CD4-positive, alpha-beta T cell treated with Interleukin-12 subunit alpha and Interleukin-12 subunit beta, for 1 hour (primary cell): ENCODE results near the gene SULT1C2.

Source experiments
- DNase-seq: peaks from one replicate; pipeline ENCODE4 v3.0.0-alpha.2; 2020

Gene SULT1C2

GRCh38 chr2:108297436-108298141, 8.9 kb downstream of the SULT1C2 start:
- no peak for DNase-seq

- DNase-seq, result no peak
Measured at GRCh38 chr2:108301558-108301957, 12.9 kb downstream of the SULT1C2 start.

- DNase-seq, result no peak
Measured at GRCh38 chr2:108304975-108305374, 16.3 kb downstream of the SULT1C2 start.

GRCh38 chr2:108305901-108306300, 17.2 kb downstream of the SULT1C2 start:
- no peak for DNase-seq

GRCh38 chr2:108309903-108310302, 21.2 kb downstream of the SULT1C2 start:
- no peak for DNase-seq

- no peak for DNase-seq
Measured at GRCh38 chr2:108314586-108315296, 26.0 kb downstream of the SULT1C2 start.

- DNase-seq, result no peak
Measured at GRCh38 chr2:108315444-108315934, 26.8 kb downstream of the SULT1C2 start.

GRCh38 chr2:108316033-108316432, 27.3 kb downstream of the SULT1C2 start:
- DNase-seq, result no peak

GRCh38 chr2:108316461-108317258, 28.0 kb downstream of the SULT1C2 start:
- DNase-seq, result no peak

GRCh38 chr2:108320326-108320922, 31.7 kb downstream of the SULT1C2 start:
- no peak for DNase-seq

- DNase-seq, result no peak
Measured at GRCh38 chr2:108323619-108324018, 34.9 kb downstream of the SULT1C2 start.

- no peak for DNase-seq
Measured at GRCh38 chr2:108324531-108325255, 36.0 kb downstream of the SULT1C2 start.

GRCh38 chr2:108325756-108326155, 37.1 kb downstream of the SULT1C2 start:
- no peak for DNase-seq

GRCh38 chr2:108329771-108330170, 41.1 kb downstream of the SULT1C2 start:
- no peak for DNase-seq

- no peak for DNase-seq
Measured at GRCh38 chr2:108330979-108331378, 42.3 kb downstream of the SULT1C2 start.

- no peak for DNase-seq
Measured at GRCh38 chr2:108345951-108346350, 57.3 kb downstream of the SULT1C2 start.

- no peak for DNase-seq
Measured at GRCh38 chr2:108346827-108347226, 58.1 kb downstream of the SULT1C2 start.

- no peak for DNase-seq
Measured at GRCh38 chr2:108347786-108348185, 59.1 kb downstream of the SULT1C2 start.

GRCh38 chr2:108348816-108349570, 60.3 kb downstream of the SULT1C2 start:
- DNase-seq, result no peak

- DNase-seq, result no peak
Measured at GRCh38 chr2:108349571-108349928, 60.9 kb downstream of the SULT1C2 start.

- no peak for DNase-seq
Measured at GRCh38 chr2:108351889-108352288, 63.2 kb downstream of the SULT1C2 start.

GRCh38 chr2:108354136-108354535, 65.4 kb downstream of the SULT1C2 start:
- DNase-seq, result no peak
